WI38 (cell line): Measurements from ENCODE around the gene BORCS6.
A peak's percentile ranks its signal among the peaks of the same experiment; 100 is the strongest.

ENCODE experiments used
- H3K4me3 ChIP-seq: 2 replicates; pipeline ENCODE4 v1.5.1; 2011; ENCODE audit warnings: low read depth, mild to moderate bottlenecking, control low read depth, low read length
- TF ChIP-seq, protein P1 (sequence below): IDR thresholded peaks from 2 replicates; pipeline ENCODE4 v1.5.1; 2012; ENCODE audit warnings: low read depth, mild to moderate bottlenecking, control low read depth, low read length

The BORCS6 gene

DNA sequence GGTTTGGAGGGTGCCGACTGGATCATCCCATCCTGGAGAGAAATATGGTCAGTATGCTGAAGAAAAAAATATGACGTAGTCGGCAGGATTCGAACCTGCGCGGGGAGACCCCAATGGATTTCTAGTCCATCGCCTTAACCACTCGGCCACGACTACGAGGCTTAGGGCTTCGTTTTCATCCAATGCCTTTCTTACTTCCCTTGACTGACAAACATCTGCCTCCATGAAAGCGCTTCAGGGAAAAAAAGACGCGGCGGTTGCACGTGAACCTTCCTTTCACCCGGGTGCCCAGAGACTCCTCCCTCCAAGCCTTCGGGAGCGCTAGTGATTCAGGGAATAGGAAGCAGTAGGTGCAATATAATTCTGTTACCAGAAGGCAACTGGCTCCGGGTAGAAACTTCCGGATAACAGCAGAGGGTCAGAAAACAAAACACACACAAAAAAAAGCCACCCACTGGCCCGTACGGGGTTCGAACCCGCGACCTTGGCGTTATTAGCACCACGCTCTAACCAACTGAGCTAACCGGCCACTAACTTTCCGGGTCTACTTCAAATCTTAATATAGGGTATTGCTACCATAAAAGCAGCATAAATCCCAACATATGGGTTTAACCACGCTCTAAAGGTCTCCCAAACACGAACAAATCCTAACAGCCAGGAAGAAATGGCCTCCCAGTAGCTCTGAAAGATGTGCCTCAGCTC lies 36.7 kb upstream of the BORCS6 start:
- TF ChIP-seq, protein P1, sequence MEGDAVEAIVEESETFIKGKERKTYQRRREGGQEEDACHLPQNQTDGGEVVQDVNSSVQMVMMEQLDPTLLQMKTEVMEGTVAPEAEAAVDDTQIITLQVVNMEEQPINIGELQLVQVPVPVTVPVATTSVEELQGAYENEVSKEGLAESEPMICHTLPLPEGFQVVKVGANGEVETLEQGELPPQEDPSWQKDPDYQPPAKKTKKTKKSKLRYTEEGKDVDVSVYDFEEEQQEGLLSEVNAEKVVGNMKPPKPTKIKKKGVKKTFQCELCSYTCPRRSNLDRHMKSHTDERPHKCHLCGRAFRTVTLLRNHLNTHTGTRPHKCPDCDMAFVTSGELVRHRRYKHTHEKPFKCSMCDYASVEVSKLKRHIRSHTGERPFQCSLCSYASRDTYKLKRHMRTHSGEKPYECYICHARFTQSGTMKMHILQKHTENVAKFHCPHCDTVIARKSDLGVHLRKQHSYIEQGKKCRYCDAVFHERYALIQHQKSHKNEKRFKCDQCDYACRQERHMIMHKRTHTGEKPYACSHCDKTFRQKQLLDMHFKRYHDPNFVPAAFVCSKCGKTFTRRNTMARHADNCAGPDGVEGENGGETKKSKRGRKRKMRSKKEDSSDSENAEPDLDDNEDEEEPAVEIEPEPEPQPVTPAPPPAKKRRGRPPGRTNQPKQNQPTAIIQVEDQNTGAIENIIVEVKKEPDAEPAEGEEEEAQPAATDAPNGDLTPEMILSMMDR: no peak
- peak overlapping the region; percentile 47 for H3K4me3 ChIP-seq

DNA sequence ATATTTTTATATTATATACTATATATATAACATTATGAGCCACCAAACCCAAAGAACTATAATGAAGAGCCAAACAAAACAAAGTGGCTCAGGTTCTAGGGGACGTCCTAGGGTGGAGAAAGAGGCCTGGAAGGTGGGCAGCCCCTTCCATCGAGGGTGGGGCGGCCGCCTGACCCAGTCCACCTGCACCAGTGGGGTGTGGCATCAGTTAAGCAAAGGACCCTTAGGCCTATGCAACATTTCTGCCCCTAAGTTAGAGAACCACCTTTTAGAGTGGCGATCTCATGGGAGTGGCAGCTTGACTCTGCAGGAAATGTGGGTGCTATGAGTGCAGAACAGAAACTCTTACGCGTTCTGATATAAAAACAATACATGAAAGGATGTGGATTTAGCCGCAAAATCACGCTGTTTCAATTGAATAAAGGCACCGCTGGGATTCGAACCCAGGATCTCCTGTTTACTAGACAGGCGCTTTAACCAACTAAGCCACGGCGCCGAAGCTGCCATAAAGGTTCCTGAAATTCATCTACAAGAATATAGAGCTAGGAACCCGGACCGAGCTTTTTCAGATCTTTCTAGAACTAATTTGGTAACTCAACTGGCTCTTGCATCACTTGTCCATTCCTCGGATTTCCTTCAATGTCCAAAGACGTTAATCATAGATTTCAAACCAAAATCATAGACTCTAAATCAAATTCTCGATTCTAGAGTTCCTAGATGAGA lies 36.0 kb upstream of the BORCS6 start:
- H3K4me3 ChIP-seq: peak overlapping the region; percentile 13; the same call in 1 of the 2 replicates
- TF ChIP-seq, protein P1: no peak

DNA sequence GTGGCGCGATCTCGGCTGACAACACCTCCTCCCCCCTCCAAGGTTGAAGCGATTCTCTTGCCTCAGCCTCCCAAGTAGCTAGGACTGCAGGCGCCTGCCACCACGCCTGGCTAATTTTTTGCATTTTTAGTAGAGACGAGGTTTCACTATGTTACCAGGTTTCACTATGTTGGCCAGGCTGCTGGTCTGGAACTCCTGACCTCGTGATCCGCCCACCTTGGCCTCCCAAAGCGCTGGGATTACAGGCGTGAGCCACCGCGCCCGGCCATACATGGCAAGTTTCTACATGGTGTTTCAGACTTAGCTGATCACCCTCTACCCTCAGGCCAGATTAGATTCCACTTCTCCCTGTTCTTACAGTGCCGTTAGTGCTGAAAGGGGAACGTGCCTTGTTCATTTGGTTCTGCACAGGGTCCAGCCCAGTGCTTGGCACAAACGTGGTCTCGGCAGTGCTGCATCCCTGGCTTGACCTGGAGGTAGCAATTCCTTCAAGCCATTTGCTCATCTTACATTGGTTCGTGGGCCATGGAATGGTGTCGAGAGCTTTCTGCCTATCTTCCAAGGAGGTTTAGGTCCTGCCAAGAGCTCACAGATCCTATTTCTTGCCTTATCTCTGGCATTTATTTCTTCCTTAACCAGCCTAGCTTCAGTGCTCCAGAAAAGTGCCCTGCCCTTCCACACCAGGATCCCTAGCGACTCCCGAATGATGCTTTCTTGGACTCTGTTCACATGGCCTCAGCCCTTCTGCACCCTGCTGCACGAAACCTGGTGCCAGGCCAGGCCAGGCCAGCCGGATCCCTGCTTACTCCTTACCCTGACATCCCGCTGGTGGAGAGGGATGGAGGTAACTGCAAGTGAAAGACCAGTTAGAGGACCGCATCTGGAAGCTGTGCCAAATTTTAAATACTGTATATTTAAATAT lies 35.2 kb upstream of the BORCS6 start:
- H3K4me3 ChIP-seq: no peak overlapping the region
- TF ChIP-seq, protein P1: no peak

DNA sequence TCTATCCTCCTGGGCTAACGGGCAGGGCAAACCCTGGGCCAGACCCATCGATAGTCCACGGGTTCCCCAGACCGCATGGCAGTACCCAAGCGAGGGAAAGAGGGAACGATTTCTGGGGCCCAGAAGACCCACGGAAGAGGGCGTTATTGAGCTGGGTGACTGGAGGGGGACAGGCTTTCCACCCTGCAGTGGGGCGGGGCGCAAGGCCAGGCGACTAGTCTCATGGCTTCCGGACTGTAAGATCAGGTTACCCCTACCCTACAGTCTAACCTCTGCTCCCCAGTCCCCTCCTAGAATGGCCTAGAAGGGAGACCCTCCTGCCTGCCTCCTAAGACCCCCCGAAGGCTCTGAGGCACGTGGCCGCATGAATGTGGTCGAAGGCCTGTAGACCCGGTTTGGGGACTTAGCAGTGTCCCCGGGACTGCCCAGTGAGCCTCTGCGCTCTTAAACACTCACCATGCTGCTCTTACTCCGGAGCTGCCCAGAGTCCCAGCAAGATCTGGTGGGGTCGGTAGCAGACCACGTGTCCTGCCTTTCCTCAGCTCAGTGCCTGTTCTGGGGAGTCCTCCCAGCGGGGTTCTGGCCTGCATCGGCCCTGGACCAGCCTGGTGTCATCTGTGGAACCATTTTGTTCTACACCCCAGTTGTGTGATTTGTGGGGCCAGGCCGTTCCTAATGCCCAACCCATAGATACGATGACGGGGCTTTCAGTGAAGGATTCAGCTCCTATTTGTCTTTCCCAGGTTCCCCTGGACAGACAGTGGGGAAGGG lies 33.6 kb upstream of the BORCS6 start:
- TF ChIP-seq, protein P1: no peak
- peak overlapping the region; percentile 69 for H3K4me3 ChIP-seq

DNA sequence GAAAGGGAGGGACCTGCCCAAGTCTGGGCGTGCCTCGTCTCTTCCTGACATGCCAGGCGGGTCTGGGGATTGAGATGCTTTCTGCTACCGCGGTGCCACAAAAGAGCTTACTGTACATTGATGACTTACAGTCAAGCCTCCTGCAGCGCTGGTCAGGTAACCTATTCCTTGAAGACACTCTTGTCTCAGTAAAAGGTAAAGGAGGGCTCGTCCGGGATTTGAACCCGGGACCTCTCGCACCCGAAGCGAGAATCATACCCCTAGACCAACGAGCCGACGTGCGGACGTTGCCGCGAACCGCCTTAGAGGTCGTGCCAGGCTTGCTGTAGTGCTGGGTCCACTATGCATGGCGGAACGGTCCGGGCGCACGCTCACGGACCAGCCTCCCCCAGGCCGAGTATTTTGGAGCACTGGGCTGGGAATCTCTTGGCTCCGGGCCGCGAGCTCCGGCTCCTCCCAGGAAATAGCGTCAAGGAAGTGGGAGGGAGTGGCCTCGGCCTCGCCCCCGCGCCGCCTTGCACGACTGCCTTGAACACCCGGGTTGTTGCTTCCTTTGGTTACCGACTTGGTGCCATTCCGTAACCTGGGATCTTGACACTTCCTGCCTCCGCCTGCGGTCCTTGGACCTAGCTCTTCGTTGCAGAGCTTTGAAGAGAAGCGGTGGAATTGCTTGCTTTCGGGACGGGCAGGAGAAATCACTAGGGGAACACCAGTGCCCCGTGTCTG lies 32.8 kb upstream of the BORCS6 start:
- TF ChIP-seq, protein P1: no peak

DNA sequence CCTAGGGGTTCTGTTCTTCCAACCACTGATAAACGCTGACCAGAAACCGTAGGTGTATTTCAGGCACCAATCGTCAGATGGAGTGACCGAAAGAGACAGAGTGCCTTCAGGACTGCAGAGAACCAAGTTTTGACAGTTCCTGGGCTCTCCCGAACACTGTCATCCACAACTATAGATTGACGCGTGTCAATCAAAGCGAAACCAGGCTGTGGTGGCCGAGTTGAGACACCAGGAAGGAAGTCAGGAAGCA lies 32.3 kb upstream of the BORCS6 start:
- peak overlapping the region; percentile 69 for H3K4me3 ChIP-seq
- TF ChIP-seq, protein P1: no peak

More for the DNA sequence above, 32.8 kb upstream of the BORCS6 start:
- peak overlapping the region; percentile 69 for H3K4me3 ChIP-seq
